GM23338 (cell line): ENCODE results near the gene DENND5B.

ENCODE experiments used
- EZH2 ChIP-seq: fragments of 200-600 bp; sonication (generic); IDR thresholded peaks from one replicate; pipeline ENCODE4 v1.8.0; 2017; ENCODE audit warnings: antibody characterized with exemption, mild to moderate bottlenecking, low read depth; ENCODE audit not compliant: unreplicated experiment
- EZH2phosphoT487 ChIP-seq: fragments of 200-600 bp; sonication (generic); IDR thresholded peaks from one replicate; pipeline ENCODE4 v1.8.1; 2018; ENCODE audit warnings: antibody characterized with exemption; ENCODE audit not compliant: unreplicated experiment
- STAT1 ChIP-seq: IDR thresholded peaks from one replicate; pipeline ENCODE4 v1.6.1; 2016; ENCODE audit warnings: antibody characterized with exemption; ENCODE audit not compliant: unreplicated experiment
- TF ChIP-seq, protein P1 (sequence below), 2 experiments: fragments of 200-600 bp in 1 of 2; sonication (generic) in 1 of 2; conservative IDR thresholded peaks; 2 replicates each; pipeline versions ENCODE4 v1.5.1 to v1.6.1; 2016 to 2017; ENCODE audit warnings: antibody characterized with exemption in 2 of 2, low read depth in 2 of 2, mild to moderate bottlenecking in 2 of 2, moderate library complexity in 1 of 2
- TF ChIP-seq, protein P2 (sequence below): IDR thresholded peaks from one replicate; pipeline ENCODE4 v1.6.1; 2018; ENCODE audit warnings: antibody characterized with exemption; ENCODE audit not compliant: unreplicated experiment
- TF ChIP-seq, protein P3 (sequence below): fragments of 250-450 bp; sonication (Bioruptor Pico); IDR thresholded peaks from 2 replicates; pipeline ENCODE4 v1.5.0; 2020; ENCODE audit warnings: mild to moderate bottlenecking, moderate library complexity
- TF ChIP-seq, protein P4 (sequence below): IDR thresholded peaks from 2 replicates; pipeline ENCODE4 v1.6.1; 2016; ENCODE audit warnings: antibody characterized with exemption

DNA sequence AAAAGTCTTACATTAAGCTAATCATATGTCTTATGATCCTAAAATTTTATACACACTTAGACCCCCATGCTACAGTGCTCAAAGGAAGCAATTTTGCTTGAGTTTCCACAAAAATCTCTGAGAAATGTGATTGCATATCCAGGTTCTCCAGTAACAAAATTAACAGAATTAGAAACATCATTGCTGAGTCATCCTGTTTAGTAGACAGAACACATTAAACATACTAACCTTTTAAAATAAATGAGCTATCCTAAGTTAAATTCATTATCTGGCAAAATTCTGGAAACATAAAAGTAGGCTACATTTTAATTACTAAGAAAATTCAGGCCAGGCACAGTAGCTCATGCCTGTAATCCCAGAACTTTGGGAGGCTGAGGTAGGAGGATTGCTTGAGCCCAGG is 94.7 kb downstream of the DENND5B start:
- TF ChIP-seq EZH2phosphoT487 (no peak), STAT1 (no peak), EZH2 (no peak)
- TF ChIP-seq, protein P1, sequence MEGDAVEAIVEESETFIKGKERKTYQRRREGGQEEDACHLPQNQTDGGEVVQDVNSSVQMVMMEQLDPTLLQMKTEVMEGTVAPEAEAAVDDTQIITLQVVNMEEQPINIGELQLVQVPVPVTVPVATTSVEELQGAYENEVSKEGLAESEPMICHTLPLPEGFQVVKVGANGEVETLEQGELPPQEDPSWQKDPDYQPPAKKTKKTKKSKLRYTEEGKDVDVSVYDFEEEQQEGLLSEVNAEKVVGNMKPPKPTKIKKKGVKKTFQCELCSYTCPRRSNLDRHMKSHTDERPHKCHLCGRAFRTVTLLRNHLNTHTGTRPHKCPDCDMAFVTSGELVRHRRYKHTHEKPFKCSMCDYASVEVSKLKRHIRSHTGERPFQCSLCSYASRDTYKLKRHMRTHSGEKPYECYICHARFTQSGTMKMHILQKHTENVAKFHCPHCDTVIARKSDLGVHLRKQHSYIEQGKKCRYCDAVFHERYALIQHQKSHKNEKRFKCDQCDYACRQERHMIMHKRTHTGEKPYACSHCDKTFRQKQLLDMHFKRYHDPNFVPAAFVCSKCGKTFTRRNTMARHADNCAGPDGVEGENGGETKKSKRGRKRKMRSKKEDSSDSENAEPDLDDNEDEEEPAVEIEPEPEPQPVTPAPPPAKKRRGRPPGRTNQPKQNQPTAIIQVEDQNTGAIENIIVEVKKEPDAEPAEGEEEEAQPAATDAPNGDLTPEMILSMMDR (conservative IDR thresholded peaks at IDR 0.05; ENCODE audit: low read depth in 2 of 2) = no peak
- TF ChIP-seq, protein P2, sequence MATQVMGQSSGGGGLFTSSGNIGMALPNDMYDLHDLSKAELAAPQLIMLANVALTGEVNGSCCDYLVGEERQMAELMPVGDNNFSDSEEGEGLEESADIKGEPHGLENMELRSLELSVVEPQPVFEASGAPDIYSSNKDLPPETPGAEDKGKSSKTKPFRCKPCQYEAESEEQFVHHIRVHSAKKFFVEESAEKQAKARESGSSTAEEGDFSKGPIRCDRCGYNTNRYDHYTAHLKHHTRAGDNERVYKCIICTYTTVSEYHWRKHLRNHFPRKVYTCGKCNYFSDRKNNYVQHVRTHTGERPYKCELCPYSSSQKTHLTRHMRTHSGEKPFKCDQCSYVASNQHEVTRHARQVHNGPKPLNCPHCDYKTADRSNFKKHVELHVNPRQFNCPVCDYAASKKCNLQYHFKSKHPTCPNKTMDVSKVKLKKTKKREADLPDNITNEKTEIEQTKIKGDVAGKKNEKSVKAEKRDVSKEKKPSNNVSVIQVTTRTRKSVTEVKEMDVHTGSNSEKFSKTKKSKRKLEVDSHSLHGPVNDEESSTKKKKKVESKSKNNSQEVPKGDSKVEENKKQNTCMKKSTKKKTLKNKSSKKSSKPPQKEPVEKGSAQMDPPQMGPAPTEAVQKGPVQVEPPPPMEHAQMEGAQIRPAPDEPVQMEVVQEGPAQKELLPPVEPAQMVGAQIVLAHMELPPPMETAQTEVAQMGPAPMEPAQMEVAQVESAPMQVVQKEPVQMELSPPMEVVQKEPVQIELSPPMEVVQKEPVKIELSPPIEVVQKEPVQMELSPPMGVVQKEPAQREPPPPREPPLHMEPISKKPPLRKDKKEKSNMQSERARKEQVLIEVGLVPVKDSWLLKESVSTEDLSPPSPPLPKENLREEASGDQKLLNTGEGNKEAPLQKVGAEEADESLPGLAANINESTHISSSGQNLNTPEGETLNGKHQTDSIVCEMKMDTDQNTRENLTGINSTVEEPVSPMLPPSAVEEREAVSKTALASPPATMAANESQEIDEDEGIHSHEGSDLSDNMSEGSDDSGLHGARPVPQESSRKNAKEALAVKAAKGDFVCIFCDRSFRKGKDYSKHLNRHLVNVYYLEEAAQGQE = no peak
- TF ChIP-seq, protein P3, sequence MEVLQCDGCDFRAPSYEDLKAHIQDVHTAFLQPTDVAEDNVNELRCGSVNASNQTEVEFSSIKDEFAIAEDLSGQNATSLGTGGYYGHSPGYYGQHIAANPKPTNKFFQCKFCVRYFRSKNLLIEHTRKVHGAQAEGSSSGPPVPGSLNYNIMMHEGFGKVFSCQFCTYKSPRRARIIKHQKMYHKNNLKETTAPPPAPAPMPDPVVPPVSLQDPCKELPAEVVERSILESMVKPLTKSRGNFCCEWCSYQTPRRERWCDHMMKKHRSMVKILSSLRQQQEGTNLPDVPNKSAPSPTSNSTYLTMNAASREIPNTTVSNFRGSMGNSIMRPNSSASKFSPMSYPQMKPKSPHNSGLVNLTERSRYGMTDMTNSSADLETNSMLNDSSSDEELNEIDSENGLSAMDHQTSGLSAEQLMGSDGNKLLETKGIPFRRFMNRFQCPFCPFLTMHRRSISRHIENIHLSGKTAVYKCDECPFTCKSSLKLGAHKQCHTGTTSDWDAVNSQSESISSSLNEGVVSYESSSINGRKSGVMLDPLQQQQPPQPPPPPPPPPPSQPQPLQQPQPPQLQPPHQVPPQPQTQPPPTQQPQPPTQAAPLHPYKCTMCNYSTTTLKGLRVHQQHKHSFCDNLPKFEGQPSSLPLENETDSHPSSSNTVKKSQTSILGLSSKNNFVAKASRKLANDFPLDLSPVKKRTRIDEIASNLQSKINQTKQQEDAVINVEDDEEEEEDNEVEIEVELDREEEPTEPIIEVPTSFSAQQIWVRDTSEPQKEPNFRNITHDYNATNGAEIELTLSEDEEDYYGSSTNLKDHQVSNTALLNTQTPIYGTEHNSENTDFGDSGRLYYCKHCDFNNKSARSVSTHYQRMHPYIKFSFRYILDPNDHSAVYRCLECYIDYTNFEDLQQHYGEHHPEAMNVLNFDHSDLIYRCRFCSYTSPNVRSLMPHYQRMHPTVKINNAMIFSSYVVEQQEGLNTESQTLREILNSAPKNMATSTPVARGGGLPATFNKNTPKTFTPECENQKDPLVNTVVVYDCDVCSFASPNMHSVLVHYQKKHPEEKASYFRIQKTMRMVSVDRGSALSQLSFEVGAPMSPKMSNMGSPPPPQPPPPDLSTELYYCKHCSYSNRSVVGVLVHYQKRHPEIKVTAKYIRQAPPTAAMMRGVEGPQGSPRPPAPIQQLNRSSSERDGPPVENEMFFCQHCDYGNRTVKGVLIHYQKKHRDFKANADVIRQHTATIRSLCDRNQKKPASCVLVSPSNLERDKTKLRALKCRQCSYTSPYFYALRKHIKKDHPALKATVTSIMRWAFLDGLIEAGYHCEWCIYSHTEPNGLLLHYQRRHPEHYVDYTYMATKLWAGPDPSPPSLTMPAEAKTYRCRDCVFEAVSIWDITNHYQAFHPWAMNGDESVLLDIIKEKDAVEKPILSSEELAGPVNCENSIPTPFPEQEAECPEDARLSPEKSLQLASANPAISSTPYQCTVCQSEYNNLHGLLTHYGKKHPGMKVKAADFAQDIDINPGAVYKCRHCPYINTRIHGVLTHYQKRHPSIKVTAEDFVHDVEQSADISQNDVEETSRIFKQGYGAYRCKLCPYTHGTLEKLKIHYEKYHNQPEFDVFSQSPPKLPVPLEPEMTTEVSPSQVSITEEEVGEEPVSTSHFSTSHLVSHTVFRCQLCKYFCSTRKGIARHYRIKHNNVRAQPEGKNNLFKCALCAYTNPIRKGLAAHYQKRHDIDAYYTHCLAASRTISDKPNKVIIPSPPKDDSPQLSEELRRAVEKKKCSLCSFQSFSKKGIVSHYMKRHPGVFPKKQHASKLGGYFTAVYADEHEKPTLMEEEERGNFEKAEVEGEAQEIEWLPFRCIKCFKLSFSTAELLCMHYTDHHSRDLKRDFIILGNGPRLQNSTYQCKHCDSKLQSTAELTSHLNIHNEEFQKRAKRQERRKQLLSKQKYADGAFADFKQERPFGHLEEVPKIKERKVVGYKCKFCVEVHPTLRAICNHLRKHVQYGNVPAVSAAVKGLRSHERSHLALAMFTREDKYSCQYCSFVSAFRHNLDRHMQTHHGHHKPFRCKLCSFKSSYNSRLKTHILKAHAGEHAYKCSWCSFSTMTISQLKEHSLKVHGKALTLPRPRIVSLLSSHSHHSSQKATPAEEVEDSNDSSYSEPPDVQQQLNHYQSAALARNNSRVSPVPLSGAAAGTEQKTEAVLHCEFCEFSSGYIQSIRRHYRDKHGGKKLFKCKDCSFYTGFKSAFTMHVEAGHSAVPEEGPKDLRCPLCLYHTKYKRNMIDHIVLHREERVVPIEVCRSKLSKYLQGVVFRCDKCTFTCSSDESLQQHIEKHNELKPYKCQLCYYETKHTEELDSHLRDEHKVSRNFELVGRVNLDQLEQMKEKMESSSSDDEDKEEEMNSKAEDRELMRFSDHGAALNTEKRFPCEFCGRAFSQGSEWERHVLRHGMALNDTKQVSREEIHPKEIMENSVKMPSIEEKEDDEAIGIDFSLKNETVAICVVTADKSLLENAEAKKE = no peak
- TF ChIP-seq, protein P4, sequence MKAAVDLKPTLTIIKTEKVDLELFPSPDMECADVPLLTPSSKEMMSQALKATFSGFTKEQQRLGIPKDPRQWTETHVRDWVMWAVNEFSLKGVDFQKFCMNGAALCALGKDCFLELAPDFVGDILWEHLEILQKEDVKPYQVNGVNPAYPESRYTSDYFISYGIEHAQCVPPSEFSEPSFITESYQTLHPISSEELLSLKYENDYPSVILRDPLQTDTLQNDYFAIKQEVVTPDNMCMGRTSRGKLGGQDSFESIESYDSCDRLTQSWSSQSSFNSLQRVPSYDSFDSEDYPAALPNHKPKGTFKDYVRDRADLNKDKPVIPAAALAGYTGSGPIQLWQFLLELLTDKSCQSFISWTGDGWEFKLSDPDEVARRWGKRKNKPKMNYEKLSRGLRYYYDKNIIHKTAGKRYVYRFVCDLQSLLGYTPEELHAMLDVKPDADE = no peak
